ENCODE results near the gene RSBN1. TPM values are rescaled to one million over a fixed set of nuclear protein-coding genes. Genes with fewer than 3 reads are reported as not detected.

The RSBN1 gene
- total and polyA plus RNA-seq, 8 donors: 3.5 to 13.6 (median 10.1) TPM

DNA sequence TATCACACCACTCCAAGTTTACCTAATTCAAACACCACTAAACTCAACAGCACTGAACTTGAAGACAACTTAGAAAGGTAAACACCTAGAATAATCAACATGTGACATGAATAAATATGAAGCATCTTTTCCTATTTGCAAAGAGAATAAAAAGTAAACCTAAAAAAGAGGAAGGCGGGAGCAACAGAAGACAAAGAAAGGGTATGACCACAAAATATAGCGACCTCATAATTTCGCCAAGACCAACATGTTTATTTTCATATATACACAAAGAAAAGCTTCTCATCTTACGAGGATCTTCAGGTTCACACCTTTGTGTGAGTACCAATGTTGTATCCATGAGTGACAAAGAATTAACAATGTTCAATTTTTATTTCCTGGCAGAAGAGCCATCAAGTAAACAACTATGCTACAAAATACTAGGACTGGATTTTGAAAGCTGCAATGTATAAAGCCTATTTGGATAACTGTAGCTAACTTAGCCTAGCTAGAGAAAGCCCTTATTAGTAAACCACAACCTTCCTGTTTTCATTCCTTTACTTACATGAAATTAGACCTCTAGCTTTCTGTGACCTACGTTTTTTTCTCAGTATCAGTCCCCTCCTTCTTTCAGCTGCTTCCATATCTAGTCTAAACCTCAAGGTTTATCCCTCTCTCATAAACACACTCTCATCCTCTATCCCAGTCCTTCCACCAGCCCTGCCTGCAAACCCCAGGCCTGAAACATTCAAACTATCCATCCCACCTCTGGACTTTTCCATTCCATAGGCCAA lies 31.7 kb downstream of the RSBN1 start:
- Histone ChIP-seq H3K4me3 (no peak overlapping the region), H3K27me3 (no peaks in the 10 kb centered on the region), H3K27ac (no peak overlapping the region), H3K36me3 (peaks cover 0 to 4% (median 0%) of the 10 kb centered on the region in 3 donors), H3K4me1 (peaks cover 16 to 35% (median 33%) of the 10 kb centered on the region in 3 donors), H3K9me3 (no peaks in the 10 kb centered on the region)
- FAIRE-seq: no peak
- intact Hi-C loops (cut with DNase I): no loop called here
- WGBS, 2 donors: 75 to 82% methylated on average over 5 of the region's 5 CpGs
- no peak for ATAC-seq
- no peak for DNase-seq
- TF ChIP-seq, protein P1, sequence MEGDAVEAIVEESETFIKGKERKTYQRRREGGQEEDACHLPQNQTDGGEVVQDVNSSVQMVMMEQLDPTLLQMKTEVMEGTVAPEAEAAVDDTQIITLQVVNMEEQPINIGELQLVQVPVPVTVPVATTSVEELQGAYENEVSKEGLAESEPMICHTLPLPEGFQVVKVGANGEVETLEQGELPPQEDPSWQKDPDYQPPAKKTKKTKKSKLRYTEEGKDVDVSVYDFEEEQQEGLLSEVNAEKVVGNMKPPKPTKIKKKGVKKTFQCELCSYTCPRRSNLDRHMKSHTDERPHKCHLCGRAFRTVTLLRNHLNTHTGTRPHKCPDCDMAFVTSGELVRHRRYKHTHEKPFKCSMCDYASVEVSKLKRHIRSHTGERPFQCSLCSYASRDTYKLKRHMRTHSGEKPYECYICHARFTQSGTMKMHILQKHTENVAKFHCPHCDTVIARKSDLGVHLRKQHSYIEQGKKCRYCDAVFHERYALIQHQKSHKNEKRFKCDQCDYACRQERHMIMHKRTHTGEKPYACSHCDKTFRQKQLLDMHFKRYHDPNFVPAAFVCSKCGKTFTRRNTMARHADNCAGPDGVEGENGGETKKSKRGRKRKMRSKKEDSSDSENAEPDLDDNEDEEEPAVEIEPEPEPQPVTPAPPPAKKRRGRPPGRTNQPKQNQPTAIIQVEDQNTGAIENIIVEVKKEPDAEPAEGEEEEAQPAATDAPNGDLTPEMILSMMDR (IDR thresholded peaks at IDR 0.05): no peak

DNA sequence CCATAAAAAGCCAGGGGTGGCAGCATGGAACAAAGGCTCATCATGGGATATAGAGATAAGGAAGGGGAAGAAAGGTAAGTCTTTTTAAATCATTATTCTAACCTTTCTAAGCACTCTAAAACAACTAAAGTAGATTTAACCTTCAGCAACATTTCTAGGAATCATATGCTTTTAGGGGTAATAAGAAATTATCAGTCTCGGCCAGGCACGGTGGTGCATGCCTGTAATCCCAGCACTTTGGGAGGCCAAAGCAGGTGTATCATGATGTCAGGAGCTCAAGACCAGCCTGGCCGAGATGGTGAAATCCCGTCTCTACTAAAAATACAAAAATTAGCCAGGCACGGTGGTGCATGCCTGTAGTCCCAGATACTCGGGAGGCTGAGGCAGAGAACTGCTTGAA lies 32.7 kb downstream of the RSBN1 start:
- ATAC-seq (no peak), FAIRE-seq (no peak), DNase-seq (no peak)
- intact Hi-C loops (cut with DNase I): no loop called here
- no peak overlapping the region for H3K27ac ChIP-seq
- peaks cover 16 to 33% (median 26%) of the 10 kb centered on the region in 3 donors for H3K4me1 ChIP-seq
- 96 to 97% methylated on average over 6 of the region's 6 CpGs for WGBS, 2 donors
- H3K27me3 ChIP-seq: no peaks in the 10 kb centered on the region
- H3K36me3 ChIP-seq: peaks cover 0 to 8% (median 0%) of the 10 kb centered on the region in 3 donors
- no peaks in the 10 kb centered on the region for H3K9me3 ChIP-seq
- TF ChIP-seq, protein P1 (IDR thresholded peaks at IDR 0.05): no peak
- H3K4me3 ChIP-seq: no peak overlapping the region

DNA sequence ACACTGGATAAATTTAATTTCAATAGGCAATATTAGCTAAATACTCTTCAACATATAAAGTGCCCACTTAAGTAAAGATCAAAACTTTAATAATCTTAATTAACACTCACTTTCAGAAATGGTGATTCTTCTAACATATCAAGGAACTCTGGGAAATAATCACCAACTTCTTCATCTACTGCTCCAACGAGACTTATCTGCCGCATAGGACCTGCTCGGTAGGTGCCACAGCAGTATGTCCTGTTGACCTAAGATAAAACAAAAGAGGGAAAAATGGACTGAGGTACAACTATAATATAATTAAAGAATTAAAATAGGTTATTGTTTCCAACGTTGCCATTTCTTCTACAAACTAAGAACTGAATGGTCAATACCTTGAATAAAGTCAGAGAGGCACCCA lies 34.7 kb downstream of the RSBN1 start:
- TF ChIP-seq, protein P1 (IDR thresholded peaks at IDR 0.05): no peak
- Histone ChIP-seq H3K9me3 (no peaks in the 10 kb centered on the region), H3K27me3 (no peaks in the 10 kb centered on the region), H3K27ac (no peak overlapping the region), H3K36me3 (peaks cover 0 to 8% (median 8%) of the 10 kb centered on the region in 3 donors), H3K4me1 (peaks cover 3 to 13% (median 6%) of the 10 kb centered on the region in 3 donors), H3K4me3 (no peak overlapping the region)
- ATAC-seq (no peak), DNase-seq (no peak), FAIRE-seq (no peak)
- intact Hi-C loops (cut with DNase I): no loop called here
- WGBS, 2 donors: 48 to 53% methylated on average over 4 of the region's 4 CpGs

DNA sequence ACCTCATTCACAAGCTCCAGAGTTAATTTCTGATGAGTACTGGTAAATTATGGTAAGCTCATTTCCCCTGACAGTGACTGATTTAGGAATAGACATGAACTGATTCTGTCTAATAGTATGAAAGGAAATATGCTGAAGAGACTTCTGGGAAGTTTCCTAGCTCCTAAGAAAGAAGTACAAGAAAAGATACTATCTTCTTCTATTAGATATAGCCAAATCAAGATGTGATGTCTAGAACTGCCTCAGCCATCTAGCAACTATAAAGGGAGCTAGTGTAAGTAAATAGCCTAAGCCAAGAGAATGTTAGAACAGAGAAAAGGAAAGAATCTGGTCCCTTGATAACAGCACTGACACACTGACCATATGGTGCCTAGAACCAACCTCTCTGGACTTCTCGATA lies 42.2 kb downstream of the RSBN1 start:
- FAIRE-seq: no peak
- Histone ChIP-seq H3K36me3 (peaks cover 0 to 27% (median 8%) of the 10 kb centered on the region in 3 donors), H3K27me3 (no peaks in the 10 kb centered on the region), H3K27ac (no peak overlapping the region), H3K9me3 (no peaks in the 10 kb centered on the region), H3K4me1 (no peaks in the 10 kb centered on the region), H3K4me3 (no peak overlapping the region)
- intact Hi-C loops (cut with DNase I): no loop called here
- TF ChIP-seq, protein P1 (IDR thresholded peaks at IDR 0.05): no peak
- 86 to 90% methylated on average over 1 of the region's 1 CpG for WGBS, 2 donors
- no peak for DNase-seq
- ATAC-seq: no peak

DNA sequence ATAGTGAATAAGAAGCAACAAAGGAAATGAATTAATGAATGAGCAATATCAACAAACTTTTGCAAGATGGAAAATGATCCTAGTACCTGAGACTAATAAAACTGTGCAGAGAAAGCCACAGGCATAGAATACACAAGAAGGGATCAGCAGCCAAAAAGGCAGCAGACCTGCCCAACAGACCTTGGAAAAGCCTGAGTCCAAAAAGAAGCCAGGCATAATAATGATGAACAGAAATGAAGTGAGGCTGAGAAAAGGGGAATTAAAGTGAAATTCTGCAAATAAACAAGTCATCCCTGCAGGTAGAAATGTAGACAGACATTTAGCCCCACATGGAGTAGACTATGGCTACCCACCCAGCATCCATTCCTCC lies 42.7 kb downstream of the RSBN1 start:
- Histone ChIP-seq H3K36me3 (peaks cover 0 to 27% (median 8%) of the 10 kb centered on the region in 3 donors), H3K27ac (no peak overlapping the region), H3K4me3 (no peak overlapping the region), H3K9me3 (no peaks in the 10 kb centered on the region), H3K4me1 (no peaks in the 10 kb centered on the region), H3K27me3 (no peaks in the 10 kb centered on the region)
- ATAC-seq (no peak), DNase-seq (no peak), FAIRE-seq (no peak)
- TF ChIP-seq, protein P1 (IDR thresholded peaks at IDR 0.05): no peak
- intact Hi-C loops (cut with DNase I): no loop called here
